Mucosa of rectum (tissue), 2 donors: ENCODE measurements around the gene CSNK1G1.
"Not testable (repeated sequence)": the region's sequence is repeated elsewhere in the genome, so short reads cannot be mapped to it uniquely, and the experiment has no call there.

Experiments
- H3K27ac ChIP-seq, 2 donors: one replicate each; pipeline ENCODE4 v1.7.0; 2013; ENCODE audit warnings: inconsistent platforms in 2 of 2, low read depth in 2 of 2, low read length in 2 of 2
- H3K27me3 ChIP-seq, 2 donors: one replicate each; pipeline ENCODE4 v1.7.0; 2013; ENCODE audit warnings: low read length in 2 of 2; ENCODE audit not compliant: control insufficient read depth in 2 of 2, insufficient read depth in 2 of 2
- H3K36me3 ChIP-seq, 2 donors: one replicate each; pipeline ENCODE4 v1.7.0; 2013; ENCODE audit warnings: low read length in 2 of 2; ENCODE audit not compliant: control insufficient read depth in 2 of 2, insufficient read depth in 2 of 2
- H3K4me1 ChIP-seq, 2 donors: one replicate each; pipeline ENCODE4 v1.7.0; 2013; ENCODE audit warnings: low read length in 2 of 2, mild to moderate bottlenecking in 1 of 2; ENCODE audit not compliant: control insufficient read depth in 2 of 2, insufficient read depth in 2 of 2
- H3K4me3 ChIP-seq, 2 donors: one replicate each; pipeline ENCODE4 v1.7.0; 2013; ENCODE audit warnings: low read length in 2 of 2
- H3K9ac ChIP-seq, 2 donors: one replicate each; pipeline ENCODE4 v1.7.0; 2013; ENCODE audit warnings: low read length in 2 of 2, low read depth in 1 of 2, mild to moderate bottlenecking in 1 of 2
- H3K9me3 ChIP-seq, 2 donors: one replicate each; pipeline ENCODE4 v1.7.0; 2013; ENCODE audit warnings: low read length in 2 of 2; ENCODE audit not compliant: control insufficient read depth in 2 of 2
- donor health status: healthy.
- donor health status: Normal muscosa, but diverticular disease.

The CSNK1G1 gene

DNA sequence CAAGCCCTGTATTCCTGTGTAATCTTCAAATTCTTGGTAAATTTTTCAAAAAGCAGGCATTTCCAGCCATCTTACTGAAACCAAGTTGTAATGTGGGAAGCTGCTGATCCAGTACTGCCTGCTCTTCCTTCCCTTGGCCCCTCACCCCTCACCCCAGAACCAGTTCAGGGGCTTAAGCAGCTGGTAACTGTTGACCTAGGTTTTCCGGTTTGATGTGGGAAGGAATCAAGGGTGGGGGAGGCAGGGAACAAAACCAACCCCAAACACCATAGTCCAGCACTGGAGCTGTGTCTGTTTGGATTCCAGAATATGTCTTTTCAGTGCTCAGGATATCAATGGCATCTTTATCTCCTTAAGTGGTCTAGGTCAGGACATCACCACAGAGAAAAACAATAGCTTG lies 233.5 kb downstream of the CSNK1G1 start:
- Histone ChIP-seq H3K9me3 (no peaks in the 10 kb centered on the region), H3K27me3 (no peaks in the 10 kb centered on the region), H3K27ac (no peak overlapping the region), H3K36me3 (peaks cover 62 to 75% of the 10 kb centered on the region in 2 donors), H3K9ac (no peak overlapping the region), H3K4me3 (no peak overlapping the region), H3K4me1 (peaks cover 0 to 3% of the 10 kb centered on the region in 2 donors)

DNA sequence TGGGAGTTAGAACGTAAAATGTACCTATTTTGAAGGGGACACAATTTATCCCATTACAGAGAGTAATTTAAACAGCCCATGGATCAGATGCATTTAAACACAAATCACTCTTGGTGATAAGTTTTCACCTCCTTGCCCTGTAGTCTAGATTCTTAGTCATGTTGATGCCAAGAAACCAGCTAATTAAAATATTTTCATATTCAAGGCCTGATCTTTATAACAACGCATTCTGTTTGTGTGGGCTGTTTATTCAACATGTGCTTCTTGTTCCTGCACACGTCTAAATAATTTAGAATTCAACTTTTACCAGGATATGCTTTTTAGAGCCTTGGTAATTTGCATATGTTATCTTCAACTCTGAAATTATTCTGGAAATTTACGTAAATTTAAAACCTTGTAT lies 234.4 kb downstream of the CSNK1G1 start:
- Histone ChIP-seq H3K4me1 (peaks cover 0 to 3% of the 10 kb centered on the region in 2 donors), H3K9ac (no peak overlapping the region), H3K27ac (no peak overlapping the region), H3K4me3 (no peak overlapping the region), H3K9me3 (no peaks in the 10 kb centered on the region), H3K27me3 (no peaks in the 10 kb centered on the region), H3K36me3 (peaks cover 57 to 69% of the 10 kb centered on the region in 2 donors)

DNA sequence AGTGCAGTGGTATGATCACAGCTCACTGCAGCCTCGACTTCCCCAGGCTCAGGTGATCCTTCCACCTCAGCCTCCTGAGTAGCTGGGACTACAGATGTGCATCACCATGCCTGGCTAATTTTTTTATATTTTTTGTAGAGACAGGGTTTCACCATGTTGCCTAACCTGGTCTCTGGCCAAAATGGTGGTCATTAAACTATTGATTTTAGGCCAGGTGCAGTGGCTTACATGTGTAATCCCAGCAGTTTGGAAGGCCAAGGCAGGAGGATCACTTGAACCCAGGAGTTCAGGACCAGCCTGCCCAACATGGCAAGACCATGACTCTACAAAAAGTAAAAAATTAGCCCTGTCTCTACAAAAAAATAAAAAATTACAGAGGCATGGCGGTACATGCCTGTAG lies 235.7 kb downstream of the CSNK1G1 start:
- not testable (repeated sequence) for H3K9ac ChIP-seq, H3K4me1 ChIP-seq, H3K27me3 ChIP-seq, H3K27ac ChIP-seq, H3K4me3 ChIP-seq, H3K9me3 ChIP-seq
- peaks cover 61 to 70% of the 10 kb centered on the region in 2 donors for H3K36me3 ChIP-seq

DNA sequence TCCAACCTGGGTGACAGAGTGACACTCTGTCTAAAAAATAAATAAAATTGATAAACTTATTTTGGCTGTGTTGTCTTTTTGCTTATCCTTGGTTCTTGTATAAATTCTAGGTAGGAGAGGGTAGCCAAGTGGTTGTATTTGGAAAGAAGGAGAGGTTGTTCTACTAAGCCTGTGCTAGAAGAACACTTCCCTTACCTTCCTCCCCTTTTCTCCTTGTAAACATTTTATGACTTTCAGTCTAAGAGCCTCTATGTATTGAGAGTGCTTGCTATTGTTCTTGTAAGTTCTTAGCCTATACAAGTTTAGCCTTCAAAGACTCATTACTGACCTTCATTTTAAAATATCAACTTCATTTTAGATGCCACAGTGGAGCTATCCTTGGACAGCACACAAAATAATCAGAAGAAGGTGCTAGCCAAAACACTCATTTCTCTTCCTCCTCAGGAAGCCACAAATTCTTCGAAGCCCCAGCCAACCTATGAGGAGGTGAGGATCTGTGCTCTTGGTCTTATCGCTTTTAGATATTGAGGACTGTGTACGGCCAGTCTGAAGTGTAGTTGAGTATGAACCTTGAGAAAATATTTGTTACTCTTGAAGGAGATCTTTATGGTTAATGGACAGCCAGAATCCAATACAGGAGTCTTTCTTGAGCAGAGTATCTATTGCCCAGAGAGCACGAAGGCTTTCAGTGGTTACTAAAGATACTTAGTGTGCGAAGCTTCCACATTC lies 238.1 kb downstream of the CSNK1G1 start:
- Histone ChIP-seq H3K4me3 (no peak overlapping the region), H3K36me3 (peaks cover 63 to 70% of the 10 kb centered on the region in 2 donors), H3K9me3 (no peaks in the 10 kb centered on the region), H3K27me3 (no peaks in the 10 kb centered on the region), H3K9ac (no peak overlapping the region), H3K4me1 (peaks cover 0 to 3% of the 10 kb centered on the region in 2 donors), H3K27ac (no peak overlapping the region)
